T-helper 1 cell treated with Interleukin-12 subunit alpha and Interleukin-12 subunit beta and Interleukin-4 antibody, amounts not matched to agents 30 μg/mL and 1 μg/mL, for 36 hours (primary cell): ENCODE results near the gene SHC1.

Experiments used
- H3K27ac Mint-ChIP-seq: one replicate; pipeline ENCODE4 v1.8.0; 2021; ENCODE audit warnings: mild to moderate bottlenecking, mixed read lengths
- H3K27me3 Mint-ChIP-seq: one replicate; pipeline ENCODE4 v1.8.0; 2021; ENCODE audit warnings: low read depth, mixed read lengths
- H3K36me3 Mint-ChIP-seq: one replicate; pipeline ENCODE4 v1.8.0; 2021; ENCODE audit warnings: low read depth, mixed read lengths
- H3K4me1 Mint-ChIP-seq: one replicate; pipeline ENCODE4 v1.8.0; 2021; ENCODE audit warnings: low read depth, mixed read lengths
- H3K4me3 Mint-ChIP-seq: one replicate; pipeline ENCODE4 v1.8.0; 2021; ENCODE audit warnings: mild to moderate bottlenecking, moderate library complexity, mixed read lengths
- H3K9me3 Mint-ChIP-seq: one replicate; pipeline ENCODE4 v1.8.0; 2021; ENCODE audit warnings: mixed read lengths

The SHC1 gene

GRCh38 chr1:154970631-154971340, at the start of gene SHC1:
TSS of gene SHC1 (minus strand) at chr1:154970747. CDS start at chr1:154970526, 221 bp downstream.
- peak within 1 kb of the TSS; percentile 52 for H3K4me3 Mint-ChIP-seq
- no peaks in the 10 kb centered on the region for H3K9me3 Mint-ChIP-seq
- H3K36me3 Mint-ChIP-seq: peaks cover 35% of the 10 kb centered on the region
- H3K4me1 Mint-ChIP-seq: peaks cover 29% of the 10 kb centered on the region
- no peaks in the 10 kb centered on the region for H3K27me3 Mint-ChIP-seq
- H3K27ac Mint-ChIP-seq: peak within 1 kb of the TSS; percentile 78

- Mint-ChIP-seq H3K9me3 (no peaks in the 10 kb centered on the region), H3K27ac (peak overlapping the region; percentile 63), H3K27me3 (no peaks in the 10 kb centered on the region), H3K4me1 (peaks cover 40% of the 10 kb centered on the region), H3K36me3 (peaks cover 25% of the 10 kb centered on the region), H3K4me3 (no peak overlapping the region)
Observed at GRCh38 chr1:155019377-155020245, 49.1 kb upstream of the SHC1 start.

- no peaks in the 10 kb centered on the region for H3K27me3 Mint-ChIP-seq
- H3K4me1 Mint-ChIP-seq: peaks cover 45% of the 10 kb centered on the region
- H3K4me3 Mint-ChIP-seq: no peak overlapping the region
- H3K27ac Mint-ChIP-seq: peak overlapping the region; percentile 20
- no peaks in the 10 kb centered on the region for H3K9me3 Mint-ChIP-seq
- peaks cover 33% of the 10 kb centered on the region for H3K36me3 Mint-ChIP-seq
Observed at GRCh38 chr1:155018617-155019348, 48.2 kb upstream of the SHC1 start.

- H3K9me3 Mint-ChIP-seq: no peaks in the 10 kb centered on the region
- H3K4me3 Mint-ChIP-seq: peak overlapping the region; percentile 21
- H3K27me3 Mint-ChIP-seq: no peaks in the 10 kb centered on the region
- H3K4me1 Mint-ChIP-seq: peaks cover 52% of the 10 kb centered on the region
- peaks cover 39% of the 10 kb centered on the region for H3K36me3 Mint-ChIP-seq
- H3K27ac Mint-ChIP-seq: peak overlapping the region; percentile 68
Observed at GRCh38 chr1:155017946-155018316, 47.4 kb upstream of the SHC1 start.

GRCh38 chr1:155017041-155017945, 46.7 kb upstream of the SHC1 start:
- peak overlapping the region; percentile 21 for H3K4me3 Mint-ChIP-seq
- no peaks in the 10 kb centered on the region for H3K27me3 Mint-ChIP-seq
- no peaks in the 10 kb centered on the region for H3K9me3 Mint-ChIP-seq
- H3K36me3 Mint-ChIP-seq: peaks cover 41% of the 10 kb centered on the region
- H3K4me1 Mint-ChIP-seq: peaks cover 58% of the 10 kb centered on the region
- H3K27ac Mint-ChIP-seq: peak overlapping the region; percentile 52

- H3K9me3 Mint-ChIP-seq: no peaks in the 10 kb centered on the region
- peaks cover 56% of the 10 kb centered on the region for H3K4me1 Mint-ChIP-seq
- peaks cover 41% of the 10 kb centered on the region for H3K36me3 Mint-ChIP-seq
- H3K27ac Mint-ChIP-seq: peak overlapping the region; percentile 86
- peak overlapping the region; percentile 68 for H3K4me3 Mint-ChIP-seq
- no peaks in the 10 kb centered on the region for H3K27me3 Mint-ChIP-seq
Observed at GRCh38 chr1:155016231-155016831, 45.8 kb upstream of the SHC1 start.

GRCh38 chr1:155015527-155016230, 45.1 kb upstream of the SHC1 start:
- Mint-ChIP-seq H3K4me1 (peaks cover 60% of the 10 kb centered on the region), H3K4me3 (peak overlapping the region; percentile 68), H3K9me3 (no peaks in the 10 kb centered on the region), H3K27me3 (no peaks in the 10 kb centered on the region), H3K27ac (peak overlapping the region; percentile 86), H3K36me3 (peaks cover 45% of the 10 kb centered on the region)

- no peaks in the 10 kb centered on the region for H3K27me3 Mint-ChIP-seq
- no peak overlapping the region for H3K4me3 Mint-ChIP-seq
- peaks cover 64% of the 10 kb centered on the region for H3K4me1 Mint-ChIP-seq
- no peaks in the 10 kb centered on the region for H3K9me3 Mint-ChIP-seq
- H3K27ac Mint-ChIP-seq: no peak overlapping the region
- peaks cover 45% of the 10 kb centered on the region for H3K36me3 Mint-ChIP-seq
Observed at GRCh38 chr1:155014709-155015508, 44.4 kb upstream of the SHC1 start.

- peak overlapping the region; percentile 84 for H3K4me3 Mint-ChIP-seq
Observed at GRCh38 chr1:155013632-155014031, 43.1 kb upstream of the SHC1 start.

GRCh38 chr1:155012776-155013602, 42.4 kb upstream of the SHC1 start:
- Mint-ChIP-seq H3K4me3 (peak overlapping the region; percentile 84), H3K27me3 (no peaks in the 10 kb centered on the region), H3K9me3 (no peaks in the 10 kb centered on the region), H3K27ac (peak overlapping the region; percentile 88), H3K36me3 (peaks cover 43% of the 10 kb centered on the region), H3K4me1 (peaks cover 64% of the 10 kb centered on the region)

More at GRCh38 chr1:155013632-155014031, 43.1 kb upstream of the SHC1 start:
- Mint-ChIP-seq H3K27me3 (no peaks in the 10 kb centered on the region), H3K9me3 (no peaks in the 10 kb centered on the region), H3K4me1 (peaks cover 61% of the 10 kb centered on the region), H3K27ac (peak overlapping the region; percentile 88), H3K36me3 (peaks cover 45% of the 10 kb centered on the region)

- Mint-ChIP-seq H3K4me1 (peaks cover 60% of the 10 kb centered on the region), H3K27me3 (no peaks in the 10 kb centered on the region), H3K4me3 (peak overlapping the region; percentile 84), H3K36me3 (peaks cover 43% of the 10 kb centered on the region), H3K27ac (peak overlapping the region; percentile 88), H3K9me3 (no peaks in the 10 kb centered on the region)
Observed at GRCh38 chr1:155012026-155012546, 41.5 kb upstream of the SHC1 start.
